Activated CD8-positive, alpha-beta T cell treated with anti-CD3 and anti-CD28 coated beads, Interleukin-2, amount 10 ng/mL, durations not matched to agents 7 days and 5 days (primary cell): Measurements from ENCODE around the gene TRAFD1. TPM values are rescaled to one million over a fixed set of nuclear protein-coding genes. Genes with fewer than 3 reads are reported as not detected.
"Not testable (repeated sequence)": the region's sequence is repeated elsewhere in the genome, so short reads cannot be mapped to it uniquely, and the experiment has no call there.

Source experiments
- ATAC-seq: fragments of 150-1000 bp; cut with Tn5 transposase; one replicate; pipeline ENCODE4 v1.10.0; 2021; ENCODE audit warnings: moderate library complexity
- CTCF ChIA-PET: fragments of 350-600 bp; sonication (Branson Sonifier 250); formaldehyde crosslinking; loops from one replicate; lab custom pipeline; 2021; ENCODE audit warnings: antibody characterized with exemption; lab: Charles Lee
- POLR2A ChIA-PET: fragments of 350-600 bp; sonication (Branson Sonifier 250); formaldehyde crosslinking; loops from one replicate; lab custom pipeline; 2021; ENCODE audit warnings: antibody characterized with exemption; lab: Charles Lee
- DNase-seq: peaks from one replicate; pipeline ENCODE4 v3.0.0-alpha.2; 2020
- H3K27ac Mint-ChIP-seq: one replicate; pipeline ENCODE4 v1.8.0; 2021; ENCODE audit warnings: mild to moderate bottlenecking, mixed read lengths
- H3K27me3 Mint-ChIP-seq: one replicate; pipeline ENCODE4 v1.8.0; 2021; ENCODE audit warnings: low read depth, mixed read lengths
- H3K36me3 Mint-ChIP-seq: one replicate; pipeline ENCODE4 v1.8.0; 2021; ENCODE audit warnings: low read depth, mixed read lengths
- H3K4me1 Mint-ChIP-seq: one replicate; pipeline ENCODE4 v1.8.0; 2021; ENCODE audit warnings: low read depth, mixed read lengths
- H3K4me3 Mint-ChIP-seq: one replicate; pipeline ENCODE4 v1.8.0; 2021; ENCODE audit warnings: mild to moderate bottlenecking, mixed read lengths
- H3K9me3 Mint-ChIP-seq: one replicate; pipeline ENCODE4 v1.8.0; 2022; ENCODE audit warnings: mixed read lengths; ENCODE audit not compliant: insufficient read depth
- total RNA-seq, 2 experiments: library from RNA; stranded (reverse); gene quantifications; one replicate each; pipeline ENCODE4 v1.2.3, GENCODE V29; 2021

The TRAFD1 gene
- total RNA-seq, 2 experiments from 2014 or later: 54.6 to 55.9 TPM

DNA sequence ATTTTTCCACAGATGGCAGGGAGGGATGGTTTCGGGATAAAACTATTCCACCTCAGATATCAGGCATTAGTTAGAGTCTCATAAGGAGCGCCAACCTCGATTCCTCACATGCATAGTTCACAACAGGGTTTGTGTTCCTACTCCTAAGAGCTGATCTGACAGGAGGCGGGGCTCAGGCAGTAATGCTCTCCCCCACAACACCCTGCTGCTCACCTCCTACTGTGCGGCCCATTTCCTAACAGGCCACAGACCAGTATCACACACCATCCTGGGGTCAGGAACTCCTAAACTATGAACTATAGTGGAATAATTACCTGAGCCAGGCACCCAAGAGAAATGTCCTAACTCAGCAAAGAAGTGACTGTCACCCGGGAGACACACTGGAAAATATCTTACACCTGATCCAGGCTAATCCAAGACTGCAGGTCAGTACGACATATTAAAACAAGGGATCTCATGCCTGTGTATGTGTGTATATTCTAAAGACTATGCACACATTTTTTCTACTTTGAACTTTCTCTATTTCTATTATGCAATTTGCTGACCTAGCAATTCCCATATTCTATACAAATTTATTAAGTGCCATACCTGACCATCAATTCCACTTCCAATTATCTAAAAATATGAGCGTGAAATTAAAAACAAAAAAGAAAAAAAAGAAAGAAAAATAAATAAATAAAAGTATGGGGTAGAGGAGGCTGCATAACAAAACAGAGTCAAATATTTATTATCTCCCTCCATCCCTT is 21.4 kb upstream of the TRAFD1 start:
- peak overlapping the region; percentile 39 for H3K27ac Mint-ChIP-seq
- H3K27me3 Mint-ChIP-seq: no peaks in the 10 kb centered on the region
- CTCF ChIA-PET: no interaction called here
- H3K36me3 Mint-ChIP-seq: peaks cover 56% of the 10 kb centered on the region
- H3K4me3 Mint-ChIP-seq: no peak overlapping the region
- H3K9me3 Mint-ChIP-seq: no peaks in the 10 kb centered on the region
- H3K4me1 Mint-ChIP-seq: peaks cover 42% of the 10 kb centered on the region
- no peak for ATAC-seq
- POLR2A ChIA-PET: interaction anchor here (1.2 kb wide), 1 partner anchor 22 kb away, joined by 3 read pairs; the partner anchor contains the start of gene TRAFD1
- no peak for DNase-seq

- CTCF ChIA-PET: interaction anchor here (4.1 kb wide), 1 partner anchor 8 kb away, joined by 26 read pairs; no protein-coding TSS in a partner anchor
- H3K27me3 Mint-ChIP-seq: no peaks in the 10 kb centered on the region
- H3K4me1 Mint-ChIP-seq: peaks cover 51% of the 10 kb centered on the region
- POLR2A ChIA-PET: interaction anchor here (0.7 to 1.2 kb wide), 2 partner anchors 37 to 85 kb away, joined by 3 read pairs; no protein-coding TSS in a partner anchor
- no peaks in the 10 kb centered on the region for H3K9me3 Mint-ChIP-seq
- no peak for DNase-seq
- H3K27ac Mint-ChIP-seq: no peak overlapping the region
- H3K36me3 Mint-ChIP-seq: peaks cover 40% of the 10 kb centered on the region
- ATAC-seq: no peak
- H3K4me3 Mint-ChIP-seq: no peak overlapping the region
These were observed 19.5 kb upstream of the TRAFD1 start for GRCh38 chr12:112105891-112106290.

GRCh38 chr12:112107306-112108201 is 17.8 kb upstream of the TRAFD1 start:
- Mint-ChIP-seq H3K4me3 (peak overlapping the region; percentile 96), H3K27me3 (no peaks in the 10 kb centered on the region), H3K4me1 (peaks cover 49% of the 10 kb centered on the region), H3K9me3 (no peaks in the 10 kb centered on the region), H3K27ac (peak overlapping the region; percentile 93), H3K36me3 (peaks cover 35% of the 10 kb centered on the region)
- DNase-seq (peak; percentile 44), ATAC-seq (peak; percentile 13)
- CTCF ChIA-PET: interaction anchor here (0.6 to 4.1 kb wide), 4 partner anchors 10 to 24 kb away, joined by 3 to 26 read pairs (median 13); no protein-coding TSS in a partner anchor
- POLR2A ChIA-PET: interaction anchor here (0.6 to 11.2 kb wide), 8 partner anchors 9 to 266 kb away, joined by 3 to 146 read pairs (median 5); partner anchors contain the start of genes MAPKAPK5 and TRAFD1

DNA sequence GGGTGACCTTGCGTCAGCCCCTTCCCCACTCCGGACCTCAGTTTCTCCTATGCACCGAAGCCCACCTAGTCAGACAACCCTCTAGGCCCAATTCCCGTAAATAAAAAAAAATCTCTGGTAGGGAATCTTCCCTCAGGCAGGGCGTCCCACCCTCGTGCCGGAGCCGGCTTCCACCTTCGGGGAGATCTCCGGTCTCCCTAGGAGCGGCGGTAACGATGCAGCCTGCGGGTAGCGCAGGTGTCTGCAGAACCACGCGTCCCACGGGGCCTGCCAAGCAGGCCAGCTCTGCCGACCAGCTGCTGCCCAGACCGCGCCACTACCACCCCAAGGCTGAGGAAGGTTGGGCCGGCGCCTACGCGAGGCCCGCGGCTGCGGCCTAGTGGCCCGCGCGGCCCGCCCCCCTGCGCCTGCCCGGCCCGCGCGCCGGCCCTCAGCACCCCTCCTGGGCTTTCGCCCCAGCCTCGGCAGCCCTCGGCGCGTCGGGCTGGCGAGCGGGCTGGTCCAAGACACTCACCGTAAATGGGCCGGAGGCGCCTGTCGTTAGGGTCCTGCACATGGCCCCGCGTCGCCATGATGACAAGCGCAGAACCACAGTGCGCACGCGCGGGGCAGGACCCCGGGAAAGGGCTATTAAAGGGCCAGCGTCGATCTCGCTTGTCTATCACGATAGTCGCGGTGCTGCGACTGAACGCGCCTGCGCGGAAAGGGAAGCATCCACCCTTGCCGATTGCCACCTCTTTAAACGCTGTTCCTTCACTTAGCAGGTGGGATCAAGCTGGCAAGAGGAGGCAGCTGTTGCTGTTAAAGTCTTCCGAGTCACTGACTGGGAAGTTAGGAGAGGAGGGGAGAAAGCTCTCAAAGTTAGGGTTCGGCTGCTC is 16.9 kb upstream of the TRAFD1 start, which contains the start of gene NAA25:
Gene NAA25, minus strand, starts transcription at position 582 of the 878 bp plus-strand sequence. Its CDS starts 10 bp downstream, at position 572.
- ChIA-PET CTCF (interaction anchor here (0.9 to 4.1 kb wide), 5 partner anchors 10 to 113 kb away, joined by 3 to 26 read pairs (median 19); partner anchors contain the start of gene TRAFD1), POLR2A (interaction anchor here (0.7 to 11.2 kb wide), 12 partner anchors 12 to 870 kb away, joined by 3 to 146 read pairs (median 5); partner anchors contain the start of genes MAPKAPK5 and TRAFD1)
- peak within 1 kb of the TSS; percentile 98 for H3K27ac Mint-ChIP-seq
- DNase-seq (peak; percentile 92), ATAC-seq (peak; percentile 86)
- peaks cover 32% of the 10 kb centered on the region for H3K36me3 Mint-ChIP-seq
- H3K4me1 Mint-ChIP-seq: peaks cover 46% of the 10 kb centered on the region
- no peaks in the 10 kb centered on the region for H3K9me3 Mint-ChIP-seq
- H3K4me3 Mint-ChIP-seq: peak within 1 kb of the TSS; percentile 96
- no peaks in the 10 kb centered on the region for H3K27me3 Mint-ChIP-seq

GRCh38 chr12:112110787-112111662 is 14.3 kb upstream of the TRAFD1 start:
- ChIA-PET CTCF (interaction anchor here (1.6 to 3.6 kb wide), 3 partner anchors 15 to 21 kb away, joined by 6 to 21 read pairs (median 19); partner anchors contain the start of gene TRAFD1), POLR2A (interaction anchor here (4.1 to 11.2 kb wide), 2 partner anchors 14 to 19 kb away, joined by 51 to 146 read pairs; partner anchors contain the start of gene TRAFD1)
- Mint-ChIP-seq H3K4me1 (peaks cover 27% of the 10 kb centered on the region), H3K36me3 (peaks cover 12% of the 10 kb centered on the region), H3K27ac (peak overlapping the region; percentile 52)
- not testable (repeated sequence) for H3K9me3 Mint-ChIP-seq, H3K27me3 Mint-ChIP-seq, H3K4me3 Mint-ChIP-seq, ATAC-seq, DNase-seq

DNA sequence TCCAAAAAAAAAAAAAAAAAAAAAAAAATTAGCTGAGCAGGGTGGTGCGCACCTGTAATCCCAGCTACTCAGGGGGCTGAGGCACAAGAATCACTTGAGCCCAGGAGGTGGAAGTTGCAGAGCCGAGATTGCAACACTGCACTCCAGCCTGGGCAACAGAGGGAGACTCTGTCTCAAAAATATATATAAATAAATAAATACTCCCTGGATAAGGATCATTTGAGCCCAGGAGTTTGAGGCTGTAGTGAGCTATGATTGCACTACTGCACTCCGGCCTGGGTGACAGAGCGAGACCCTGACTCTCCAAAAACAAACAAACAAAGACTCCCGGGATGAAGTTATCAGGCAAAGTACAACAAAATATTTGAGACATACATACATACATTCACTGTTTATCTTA is 13.4 kb upstream of the TRAFD1 start:
- CTCF ChIA-PET: interaction anchor here (1.2 to 1.6 kb wide), 2 partner anchors 13 to 19 kb away, joined by 3 to 6 read pairs; partner anchors contain the start of gene TRAFD1
- H3K36me3 Mint-ChIP-seq: peaks cover 8% of the 10 kb centered on the region
- H3K4me1 Mint-ChIP-seq: peaks cover 28% of the 10 kb centered on the region
- H3K27ac Mint-ChIP-seq: no peak overlapping the region
- no peaks in the 10 kb centered on the region for H3K9me3 Mint-ChIP-seq
- ATAC-seq (no peak), DNase-seq (no peak)
- H3K27me3 Mint-ChIP-seq: no peaks in the 10 kb centered on the region
- POLR2A ChIA-PET: interaction anchor here (1.0 to 11.2 kb wide), 2 partner anchors 13 kb away, joined by 3 to 146 read pairs; partner anchors contain the start of gene TRAFD1
- H3K4me3 Mint-ChIP-seq: no peak overlapping the region

- no peak overlapping the region for H3K27ac Mint-ChIP-seq
These were observed 12.8 kb upstream of the TRAFD1 start for GRCh38 chr12:112112409-112113133.

DNA sequence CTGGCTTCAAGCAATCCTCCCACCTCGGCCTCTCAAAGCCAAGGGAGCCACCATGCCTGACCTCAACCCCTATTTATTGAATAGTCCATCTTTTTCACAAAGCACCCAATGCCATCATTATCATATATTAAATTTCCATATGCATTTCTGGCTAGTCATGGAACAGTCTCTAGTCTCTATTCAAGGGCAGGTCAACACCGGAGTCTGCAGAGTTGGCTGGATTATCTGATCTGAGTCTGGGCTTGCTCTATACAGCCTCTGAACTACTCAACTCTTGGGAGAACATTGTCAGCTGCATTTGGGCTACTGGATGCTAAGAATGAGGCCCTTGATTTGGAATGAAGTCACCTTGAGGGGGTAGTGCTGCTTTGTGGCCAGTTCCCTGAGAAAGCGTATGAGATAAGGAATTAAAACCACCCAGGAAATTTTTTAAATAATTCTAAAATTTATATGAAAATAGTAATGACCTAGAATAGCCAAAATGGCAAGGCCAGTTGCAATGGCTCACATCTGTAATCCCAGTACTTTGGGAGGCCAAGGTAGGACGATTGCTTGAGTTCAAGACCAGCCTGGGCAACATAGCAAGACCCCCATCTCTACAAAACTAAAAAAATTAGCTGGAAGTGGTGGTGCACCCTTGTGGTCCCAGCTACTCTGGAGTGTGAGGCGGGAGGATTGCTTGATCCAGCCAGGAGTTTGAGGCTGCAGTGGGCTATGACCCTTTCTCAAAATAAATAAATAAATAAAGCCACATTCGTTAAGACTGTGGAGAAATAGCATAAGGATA is 9.9 kb upstream of the TRAFD1 start:
- H3K36me3 Mint-ChIP-seq: no peaks in the 10 kb centered on the region
- no peak overlapping the region for H3K4me3 Mint-ChIP-seq
- no peak for ATAC-seq
- POLR2A ChIA-PET: interaction anchor here (11.2 kb wide), 1 partner anchor 10 kb away, joined by 146 read pairs; the partner anchor contains the start of gene TRAFD1
- H3K4me1 Mint-ChIP-seq: peaks cover 13% of the 10 kb centered on the region
- no peaks in the 10 kb centered on the region for H3K9me3 Mint-ChIP-seq
- H3K27me3 Mint-ChIP-seq: peaks cover 3% of the 10 kb centered on the region
- H3K27ac Mint-ChIP-seq: peak overlapping the region; percentile 60
- DNase-seq: no peak
- CTCF ChIA-PET: no interaction called here

More at GRCh38 chr12:112112409-112113133, 12.8 kb upstream of the TRAFD1 start:
- H3K4me3 Mint-ChIP-seq: no peak overlapping the region
- H3K36me3 Mint-ChIP-seq: peaks cover 4% of the 10 kb centered on the region
- CTCF ChIA-PET: interaction anchor here (1.2 to 1.6 kb wide), 2 partner anchors 13 to 18 kb away, joined by 3 to 6 read pairs; partner anchors contain the start of gene TRAFD1
- DNase-seq (no peak), ATAC-seq (no peak)
- POLR2A ChIA-PET: interaction anchor here (1.0 to 11.2 kb wide), 2 partner anchors 12 to 13 kb away, joined by 3 to 146 read pairs; partner anchors contain the start of gene TRAFD1
- no peaks in the 10 kb centered on the region for H3K9me3 Mint-ChIP-seq
- peaks cover 25% of the 10 kb centered on the region for H3K4me1 Mint-ChIP-seq
- no peaks in the 10 kb centered on the region for H3K27me3 Mint-ChIP-seq
